SK-N-SH (cell line): ENCODE results near the gene STXBP6. TPM values are rescaled to one million over a fixed set of nuclear protein-coding genes. Genes with fewer than 3 reads are reported as not detected.

Experiments used
- CTCF ChIA-PET: fragments of 300-600, 350-600 bp; formaldehyde crosslinking; extraction: SDS; loops from one replicate; lab custom pipeline; 2021; lab: Yijun Ruan, JAX
- POLR2A ChIA-PET: fragments of 350-600 bp; sonication (Branson Sonifier 250); formaldehyde crosslinking; extraction: SDS; loops from one replicate; lab custom pipeline; 2020; ENCODE audit warnings: antibody characterized with exemption, inconsistent platforms; lab: Yijun Ruan, JAX
- DNase-seq: peaks from one replicate; pipeline ENCODE4 v3.0.0; 2012
- H2AFZ ChIP-seq: fragments of 200-600 bp; sonication (generic); 2 replicates; pipeline ENCODE4 v1.8.1; 2016; ENCODE audit warnings: antibody characterized with exemption, mild to moderate bottlenecking, low read depth
- H3F3A ChIP-seq: fragments of 200-600 bp; sonication (generic); replicated peaks from 2 replicates; pipeline ENCODE3; 2016; ENCODE audit warnings: antibody characterized with exemption, mild to moderate bottlenecking; ENCODE audit not compliant: insufficient read depth
- H3K27ac ChIP-seq, 2 experiments: fragments of 200-500 bp in 1 of 2; fragments of 200-600 bp in 1 of 2; sonication (Bioruptor generic) in 1 of 2; sonication (generic), shearing (Covaris generic) in 1 of 2; 2 replicates each; pipeline versions ENCODE4 v1.5.1 to v1.6.1; 2014 to 2016; ENCODE audit warnings: low read depth in 2 of 2, inconsistent platforms in 1 of 2, low read length in 1 of 2, mild to moderate bottlenecking in 1 of 2, mixed read lengths in 1 of 2
- H3K27me3 ChIP-seq: fragments of 200-600 bp; sonication (generic), shearing (Covaris generic); 2 replicates; pipeline ENCODE4 v1.6.1; 2016; ENCODE audit warnings: mixed run types; ENCODE audit not compliant: insufficient read depth
- H3K36me3 ChIP-seq, 2 experiments: fragments of 200-500 bp in 1 of 2; fragments of 200-600 bp in 1 of 2; sonication (Bioruptor generic) in 1 of 2; sonication (generic) in 1 of 2; replicated peaks in 1 of 2; 2 replicates each; pipeline versions ENCODE3 to v1.5.1; 2014 to 2016; ENCODE audit warnings: low read length in 1 of 2, mild to moderate bottlenecking in 1 of 2; ENCODE audit not compliant: insufficient read depth in 2 of 2, control insufficient read depth in 1 of 2
- H3K4me1 ChIP-seq, 2 experiments: fragments of 200-500 bp in 1 of 2; fragments of 200-600 bp in 1 of 2; sonication (Bioruptor generic) in 1 of 2; sonication (generic), shearing (Covaris generic) in 1 of 2; 2 replicates each; pipeline versions ENCODE4 v1.5.1 to v1.6.1; 2014 to 2016; ENCODE audit warnings: low read depth in 1 of 2, low read length in 1 of 2, mixed run types in 1 of 2; ENCODE audit not compliant: insufficient read depth in 2 of 2, control insufficient read depth in 1 of 2
- H3K4me2 ChIP-seq: fragments of 200-600 bp; sonication (generic), shearing (Covaris generic); 2 replicates; pipeline ENCODE4 v1.6.1; 2017; ENCODE audit warnings: mixed run types
- H3K4me3 ChIP-seq, 2 experiments: fragments of 200-500 bp in 1 of 2; fragments of 200-600 bp in 1 of 2; sonication (Bioruptor generic) in 1 of 2; sonication (generic), shearing (Covaris generic) in 1 of 2; 2 replicates each; pipeline versions ENCODE4 v1.5.1 to v1.8.1; 2014 to 2016; ENCODE audit warnings: low read depth in 2 of 2, inconsistent platforms in 1 of 2, low read length in 1 of 2, mild to moderate bottlenecking in 1 of 2, mixed read lengths in 1 of 2, moderate library complexity in 1 of 2
- H3K79me2 ChIP-seq: fragments of 200-600 bp; sonication (generic); 2 replicates; pipeline ENCODE4 v1.8.1; 2017; ENCODE audit warnings: mild to moderate bottlenecking; ENCODE audit not compliant: insufficient read depth
- H3K9ac ChIP-seq: fragments of 200-600 bp; sonication (generic); 2 replicates; pipeline ENCODE4 v1.6.1; 2017; ENCODE audit warnings: mixed run types
- H3K9me2 ChIP-seq: fragments of 200-600 bp; sonication (generic); 2 replicates; pipeline ENCODE4 v1.6.1; 2017; ENCODE audit warnings: mixed run types
- H3K9me3 ChIP-seq: fragments of 200-600 bp; sonication (generic); 2 replicates; pipeline ENCODE4 v1.6.1; 2017; ENCODE audit warnings: mixed run types, mild to moderate bottlenecking, moderate library complexity
- H4K20me1 ChIP-seq: fragments of 200-600 bp; sonication (generic); 2 replicates; pipeline ENCODE4 v1.6.1; 2017; ENCODE audit warnings: mild to moderate bottlenecking, mixed run types; ENCODE audit not compliant: insufficient read depth
- CHD2 ChIP-seq: fragments of 150-350 bp; IDR thresholded peaks from 2 replicates; pipeline ENCODE4 v1.6.1; 2018; ENCODE audit warnings: low read length; ENCODE audit not compliant: partially characterized antibody
- CTCF ChIP-seq: fragments of 200-600 bp; sonication (generic); IDR thresholded peaks from 2 replicates; pipeline ENCODE4 v1.6.1; 2017; ENCODE audit warnings: antibody characterized with exemption, mild to moderate bottlenecking, moderate library complexity
- ELF1 ChIP-seq: IDR thresholded peaks from 2 replicates; pipeline ENCODE4 v1.4.0; 2012
- EP300 ChIP-seq, 2 experiments: IDR thresholded peaks; 2 replicates each; pipeline versions ENCODE4 v1.4.0 to v1.6.1; 2012; ENCODE audit warnings: borderline replicate concordance in 1 of 2, low read depth in 1 of 2, low read length in 1 of 2
- EZH2phosphoT487 ChIP-seq: fragments of 200-600 bp; sonication (generic); IDR thresholded peaks from 2 replicates; pipeline ENCODE4 v1.6.1; 2017; ENCODE audit warnings: low read depth, mixed run types, mild to moderate bottlenecking, antibody characterized with exemption, moderate library complexity, borderline replicate concordance
- FOSL2 ChIP-seq: IDR thresholded peaks from 2 replicates; pipeline ENCODE4 v1.4.0; 2012; ENCODE audit warnings: low read depth, mild to moderate bottlenecking, moderate library complexity, borderline replicate concordance
- FOXJ3 ChIP-seq: sonication (generic); formaldehyde crosslinking; IDR thresholded peaks from 2 replicates; pipeline ENCODE4 v1.5.1; 2020; ENCODE audit warnings: mild to moderate bottlenecking, missing genetic modification reagents
- FOXM1 ChIP-seq: IDR thresholded peaks from 2 replicates; pipeline ENCODE4 v1.4.0; 2012; ENCODE audit warnings: low read depth, mild to moderate bottlenecking
- GABPA ChIP-seq: IDR thresholded peaks from 2 replicates; pipeline ENCODE4 v1.4.0; 2012; ENCODE audit warnings: low read depth, mild to moderate bottlenecking
- MEF2A ChIP-seq: IDR thresholded peaks from 2 replicates; pipeline ENCODE4 v1.4.0; 2012; ENCODE audit warnings: low read depth, borderline replicate concordance
- NRF1 ChIP-seq: IDR thresholded peaks from 2 replicates; pipeline ENCODE4 v1.6.1; 2012; ENCODE audit warnings: low read depth, mild to moderate bottlenecking, low read length
- RAD21 ChIP-seq: IDR thresholded peaks from 2 replicates; pipeline ENCODE4 v1.6.1; 2012; ENCODE audit warnings: mild to moderate bottlenecking, low read length
- RCOR1 ChIP-seq: fragments of 150-350 bp; IDR thresholded peaks from 2 replicates; pipeline ENCODE4 v1.6.1; 2017; ENCODE audit warnings: antibody characterized with exemption, low read length
- RXRA ChIP-seq: IDR thresholded peaks from 2 replicates; pipeline ENCODE4 v1.4.0; 2012; ENCODE audit warnings: low read depth, mild to moderate bottlenecking, borderline replicate concordance
- SIN3A ChIP-seq: IDR thresholded peaks from 2 replicates; pipeline ENCODE4 v1.6.1; 2012; ENCODE audit warnings: low read depth, mild to moderate bottlenecking, low read length, moderate library complexity, borderline replicate concordance
- TAF1 ChIP-seq: IDR thresholded peaks from 2 replicates; pipeline ENCODE4 v1.6.1; 2012; ENCODE audit warnings: low read depth, mild to moderate bottlenecking, low read length, moderate library complexity, borderline replicate concordance
- TEAD4 ChIP-seq: IDR thresholded peaks from 2 replicates; pipeline ENCODE4 v1.4.0; 2012; ENCODE audit warnings: mild to moderate bottlenecking, borderline replicate concordance; ENCODE audit not compliant: insufficient read depth
- USF1 ChIP-seq: IDR thresholded peaks from 2 replicates; pipeline ENCODE4 v1.4.0; 2012; ENCODE audit warnings: low read depth, borderline replicate concordance
- USF2 ChIP-seq: fragments of 150-350 bp; IDR thresholded peaks from 2 replicates; pipeline ENCODE4 v1.6.1; 2017; ENCODE audit warnings: antibody characterized with exemption, low read length, low read depth, borderline replicate concordance
- ZBTB33 ChIP-seq: IDR thresholded peaks from 2 replicates; pipeline ENCODE4 v1.4.0; 2012; ENCODE audit warnings: low read depth, borderline replicate concordance
- WGBS: methylation state at CpG from one replicate; pipeline ENCODE4 v1.1.6; 2017; ENCODE audit warnings: low lambda C conversion rate; 5-methylcytosine and 5-hydroxymethylcytosine counted together
- polyA plus RNA-seq, 3 experiments: library from polyadenylated mRNA; depleted of rRNA; stranded (reverse); fragments of >200 nt; gene quantifications; 2 replicates each; pipeline ENCODE4 v1.2.3, GENCODE V29; 2012

STXBP6 gene
- polyA plus RNA-seq, 1 of the 3 experiments (the other 2 are of a cell fraction) = 0.16 TPM

GRCh38 chr14:25074099-25074685 lies 24.2 kb upstream of the STXBP6 start:
- CTCF ChIA-PET = no interaction called here
- no peaks in the 10 kb centered on the region for H3K9me3 ChIP-seq
- TF ChIP-seq GABPA (no peak), CTCF (no peak), ELF1 (no peak), TAF1 (no peak), FOXM1 (no peak), MEF2A (no peak), RXRA (no peak), EP300 (IDR thresholded peaks at IDR 0.05; ENCODE audit: borderline replicate concordance in 1 of 2, low read depth in 1 of 2, low read length in 1 of 2) (no peak)
- no peaks in the 10 kb centered on the region for H3F3A ChIP-seq
- no peak overlapping the region for H3K9ac ChIP-seq
- H3K4me1 ChIP-seq = no peaks in the 10 kb centered on the region
- H3K27ac ChIP-seq = no peak overlapping the region
- POLR2A ChIA-PET = no interaction called here
- WGBS = under 1% methylated on average over 4 of the region's 4 CpGs
- DNase-seq = no peak
- no peaks in the 10 kb centered on the region for H3K79me2 ChIP-seq
- H2AFZ ChIP-seq = no peak overlapping the region
- H3K36me3 ChIP-seq = no peaks in the 10 kb centered on the region
- no peaks in the 10 kb centered on the region for H3K9me2 ChIP-seq
- H3K4me3 ChIP-seq = no peak overlapping the region
- no peak overlapping the region for H3K4me2 ChIP-seq
- H3K27me3 ChIP-seq = 0 out of 2 replicates have a peak, but pooled peaks cover 5% of the 10 kb centered on the region
- no peaks in the 10 kb centered on the region for H4K20me1 ChIP-seq

GRCh38 chr14:25069879-25070278 lies 19.9 kb upstream of the STXBP6 start:
- no peaks in the 10 kb centered on the region for H3K9me2 ChIP-seq
- no peak overlapping the region for H3K4me3 ChIP-seq
- H3K4me1 ChIP-seq = no peaks in the 10 kb centered on the region
- no peak overlapping the region for H3K9ac ChIP-seq
- no peak for TF ChIP-seq USF2
- TF ChIP-seq NRF1 = no peak
- no peak for TF ChIP-seq EZH2phosphoT487
- no peak for TF ChIP-seq RXRA
- no peak for TF ChIP-seq USF1
- TF ChIP-seq FOSL2 = no peak
- TF ChIP-seq MEF2A = no peak
- TF ChIP-seq RAD21 = no peak
- TF ChIP-seq ELF1 = no peak
- TF ChIP-seq TEAD4 = no peak
- no peak for TF ChIP-seq SIN3A
- no peak for TF ChIP-seq FOXJ3 (CRISPR knock-in tag)
- TF ChIP-seq CHD2 = no peak
- no peak for TF ChIP-seq RCOR1
- TF ChIP-seq ZBTB33 = no peak
- ChIA-PET CTCF (no interaction called here), POLR2A (no interaction called here)
- no peak overlapping the region for H3K27ac ChIP-seq
- 16% methylated on average over 7 of the region's 7 CpGs for WGBS
- no peak for DNase-seq
- no peak overlapping the region for H3K4me2 ChIP-seq
- peaks cover 5% of the 10 kb centered on the region; the same call in 1 of the 2 replicates for H3K27me3 ChIP-seq
- no peaks in the 10 kb centered on the region for H3K9me3 ChIP-seq
- no peaks in the 10 kb centered on the region for H3K79me2 ChIP-seq
- no peaks in the 10 kb centered on the region for H4K20me1 ChIP-seq
- H3K36me3 ChIP-seq = no peaks in the 10 kb centered on the region
- H3F3A ChIP-seq = no peaks in the 10 kb centered on the region
- H2AFZ ChIP-seq = no peak overlapping the region
